Osteocyte (in vitro differentiated cells): ENCODE measurements around the gene GSTO1. TPM values are rescaled to one million over a fixed set of nuclear protein-coding genes. Genes with fewer than 3 reads are reported as not detected.

Experiments used
- DNase-seq: peaks from one replicate; pipeline ENCODE4 v3.0.0; 2021; ENCODE audit warnings: mixed read lengths; ENCODE audit not compliant: unreplicated experiment; ENCODE audit errors: extremely low spot score
- H3K27ac Mint-ChIP-seq: one replicate; pipeline ENCODE4 v1.8.0; 2021; ENCODE audit warnings: mild to moderate bottlenecking, mixed read lengths; ENCODE audit not compliant: unreplicated experiment
- H3K27me3 Mint-ChIP-seq: one replicate; pipeline ENCODE4 v1.8.0; 2021; ENCODE audit warnings: mixed read lengths; ENCODE audit not compliant: unreplicated experiment
- H3K36me3 Mint-ChIP-seq: one replicate; pipeline ENCODE4 v1.8.0; 2021; ENCODE audit warnings: mixed read lengths; ENCODE audit not compliant: unreplicated experiment
- H3K4me1 Mint-ChIP-seq: one replicate; pipeline ENCODE4 v1.8.0; 2021; ENCODE audit warnings: mixed read lengths; ENCODE audit not compliant: unreplicated experiment
- H3K4me3 Mint-ChIP-seq: one replicate; pipeline ENCODE4 v1.8.0; 2021; ENCODE audit warnings: mild to moderate bottlenecking, moderate library complexity, mixed read lengths; ENCODE audit not compliant: unreplicated experiment
- H3K9me3 Mint-ChIP-seq: one replicate; pipeline ENCODE4 v1.8.0; 2021; ENCODE audit warnings: mixed read lengths; ENCODE audit not compliant: unreplicated experiment
- long read RNA-seq: library from polyadenylated mRNA; unstranded; transcript quantifications from one replicate; pipeline ENCODE4 v2.0.0, GENCODE V29; 2021
- total RNA-seq: library from RNA; stranded (reverse); gene quantifications from 2 replicates; pipeline ENCODE4 v1.2.1, GENCODE V29; 2021
- TF ChIP-seq, protein P1 (sequence below): fragments of 200-600 bp; sonication (generic); IDR thresholded peaks from 2 replicates; pipeline ENCODE4 v1.5.0; 2021; ENCODE audit warnings: antibody characterized with exemption, mild to moderate bottlenecking, moderate library complexity

GSTO1 gene
- 71.8 and 77.4 TPM in 2 replicates for total RNA-seq
- long read RNA-seq, transcript GSTO1-202 (6 exons, 972 nt): major isoform, 73 of 77 reads
- long read RNA-seq, partial matches to known transcripts: 3 of 77 reads
- long read RNA-seq, other reads (novel, unspliced or antisense): 1 of 77 reads

DNA sequence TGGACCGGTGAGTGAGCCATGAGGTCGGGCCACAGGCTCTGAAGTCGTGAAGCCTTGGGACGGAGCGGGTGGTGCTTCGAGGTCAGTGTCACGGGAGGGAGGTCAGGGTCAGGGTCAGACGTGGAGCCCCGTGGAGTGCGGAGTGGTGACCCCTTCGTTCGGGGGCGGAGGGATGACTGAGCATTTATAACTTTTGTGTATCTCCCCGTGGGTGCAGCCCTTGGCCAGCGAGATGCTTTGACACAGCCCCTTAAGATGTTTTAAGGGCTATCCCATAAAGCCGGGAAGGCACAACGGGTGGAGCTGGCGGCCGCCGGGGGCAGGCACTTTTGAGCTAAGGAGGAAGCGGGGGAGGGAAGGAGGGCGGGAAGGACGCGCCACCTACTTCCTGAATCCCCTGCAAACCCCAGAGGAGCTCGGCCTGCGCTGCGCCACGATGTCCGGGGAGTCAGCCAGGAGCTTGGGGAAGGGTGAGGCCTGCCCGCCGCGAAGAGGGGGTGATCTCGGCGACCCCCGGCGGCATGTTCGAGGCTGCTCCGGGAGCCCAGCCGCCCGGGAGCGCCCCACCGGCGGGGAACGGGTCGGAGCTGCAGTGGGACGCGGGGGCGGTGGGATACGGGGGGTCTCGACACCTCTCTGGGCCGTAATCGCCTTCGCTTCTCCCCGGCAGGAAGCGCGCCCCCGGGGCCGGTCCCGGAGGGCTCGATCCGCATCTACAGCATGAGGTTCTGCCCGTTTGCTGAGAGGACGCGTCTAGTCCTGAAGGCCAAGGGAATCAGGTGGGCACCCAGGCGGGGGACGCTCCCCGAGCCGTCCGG, at the start of gene GSTO1:
Gene GSTO1, plus strand, starts transcription at position 400 of the 818 bp plus-strand sequence. Its CDS starts 37 bp downstream, at position 437.
- Mint-ChIP-seq H3K4me1 (peaks cover 36% of the 10 kb centered on the region), H3K4me3 (peak within 1 kb of the TSS; percentile 94), H3K9me3 (no peaks in the 10 kb centered on the region), H3K36me3 (peaks cover 16% of the 10 kb centered on the region), H3K27ac (peak within 1 kb of the TSS; percentile 97), H3K27me3 (peaks cover 14% of the 10 kb centered on the region)
- TF ChIP-seq, protein P1, sequence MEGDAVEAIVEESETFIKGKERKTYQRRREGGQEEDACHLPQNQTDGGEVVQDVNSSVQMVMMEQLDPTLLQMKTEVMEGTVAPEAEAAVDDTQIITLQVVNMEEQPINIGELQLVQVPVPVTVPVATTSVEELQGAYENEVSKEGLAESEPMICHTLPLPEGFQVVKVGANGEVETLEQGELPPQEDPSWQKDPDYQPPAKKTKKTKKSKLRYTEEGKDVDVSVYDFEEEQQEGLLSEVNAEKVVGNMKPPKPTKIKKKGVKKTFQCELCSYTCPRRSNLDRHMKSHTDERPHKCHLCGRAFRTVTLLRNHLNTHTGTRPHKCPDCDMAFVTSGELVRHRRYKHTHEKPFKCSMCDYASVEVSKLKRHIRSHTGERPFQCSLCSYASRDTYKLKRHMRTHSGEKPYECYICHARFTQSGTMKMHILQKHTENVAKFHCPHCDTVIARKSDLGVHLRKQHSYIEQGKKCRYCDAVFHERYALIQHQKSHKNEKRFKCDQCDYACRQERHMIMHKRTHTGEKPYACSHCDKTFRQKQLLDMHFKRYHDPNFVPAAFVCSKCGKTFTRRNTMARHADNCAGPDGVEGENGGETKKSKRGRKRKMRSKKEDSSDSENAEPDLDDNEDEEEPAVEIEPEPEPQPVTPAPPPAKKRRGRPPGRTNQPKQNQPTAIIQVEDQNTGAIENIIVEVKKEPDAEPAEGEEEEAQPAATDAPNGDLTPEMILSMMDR: no peak
- no peak for DNase-seq

DNA sequence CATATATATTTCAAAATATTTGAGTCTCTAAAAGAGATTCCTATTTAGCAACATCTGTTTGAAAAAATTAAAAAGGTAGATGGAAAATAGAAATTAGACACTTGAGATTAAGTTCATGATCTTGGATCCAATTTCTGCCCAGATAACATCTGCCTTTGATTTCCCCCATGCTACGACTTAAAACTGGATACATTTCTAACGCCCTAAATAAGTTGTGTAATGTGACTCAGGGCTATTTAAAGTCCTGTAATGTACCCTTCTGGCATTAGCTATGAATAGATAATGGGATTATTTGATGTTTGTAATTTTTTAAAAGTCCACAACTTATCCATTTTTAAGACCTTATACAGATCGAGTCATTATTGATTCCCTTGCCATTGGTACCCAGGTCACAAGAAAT, 46.0 kb upstream of the GSTO1 start:
- Mint-ChIP-seq H3K27me3 (peaks cover 71% of the 10 kb centered on the region), H3K36me3 (no peaks in the 10 kb centered on the region), H3K4me1 (no peaks in the 10 kb centered on the region), H3K9me3 (no peaks in the 10 kb centered on the region), H3K27ac (no peak overlapping the region), H3K4me3 (no peak overlapping the region)
- no peak for DNase-seq
- TF ChIP-seq, protein P1: no peak

DNA sequence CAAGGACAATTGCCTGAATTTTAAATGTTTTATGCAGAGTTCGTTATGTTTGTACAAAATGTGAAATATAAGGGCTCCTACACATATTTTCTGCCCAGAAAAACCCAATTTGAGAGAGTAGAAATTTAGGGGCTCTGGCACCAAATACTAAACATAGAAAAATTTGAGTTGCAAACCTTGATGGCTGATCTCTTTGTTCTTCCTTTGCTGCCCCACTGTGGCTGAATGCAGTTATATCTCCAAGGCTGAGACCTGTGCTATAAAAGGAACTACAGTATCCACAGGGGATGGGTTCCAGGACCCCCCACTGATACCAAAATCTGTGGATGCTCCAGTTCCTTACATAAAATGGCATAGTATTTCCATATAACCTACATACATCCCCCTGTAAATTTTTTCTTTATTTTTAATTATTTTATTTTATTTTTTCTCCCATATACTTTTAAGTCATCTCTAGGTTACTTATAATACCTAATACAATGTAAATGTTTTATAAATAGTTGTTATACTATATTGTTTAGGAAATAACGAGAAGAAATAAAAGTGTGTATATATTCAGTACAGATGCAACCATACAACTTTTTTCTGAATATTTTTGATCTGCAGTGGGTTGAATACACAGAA, 45.0 kb upstream of the GSTO1 start:
- no peak overlapping the region for H3K27ac Mint-ChIP-seq
- no peaks in the 10 kb centered on the region for H3K9me3 Mint-ChIP-seq
- H3K4me3 Mint-ChIP-seq: no peak overlapping the region
- H3K36me3 Mint-ChIP-seq: no peaks in the 10 kb centered on the region
- TF ChIP-seq, protein P1: peak; percentile 73
- DNase-seq: no peak
- H3K27me3 Mint-ChIP-seq: peaks cover 69% of the 10 kb centered on the region
- no peaks in the 10 kb centered on the region for H3K4me1 Mint-ChIP-seq

DNA sequence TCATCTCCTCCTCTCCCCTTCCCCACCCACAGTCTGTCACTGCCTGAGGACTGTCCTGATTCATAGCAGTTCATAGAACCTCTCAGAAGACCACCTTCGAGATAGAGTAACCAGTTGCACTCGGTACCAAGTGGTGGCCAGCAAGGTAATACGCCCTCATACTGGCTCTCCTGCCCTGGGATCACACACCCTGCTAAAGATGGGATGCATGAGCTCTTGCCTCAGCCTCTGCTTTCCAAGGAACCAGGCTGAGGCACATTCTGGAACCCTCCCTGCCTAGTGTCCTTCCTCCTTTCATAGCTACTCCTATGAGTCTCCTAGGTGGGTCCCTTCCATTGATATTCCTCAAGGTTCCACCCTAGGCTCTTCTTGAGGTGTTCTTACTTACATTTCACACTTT, 38.1 kb upstream of the GSTO1 start:
- no peak overlapping the region for H3K4me3 Mint-ChIP-seq
- peaks cover 44% of the 10 kb centered on the region for H3K27me3 Mint-ChIP-seq
- H3K9me3 Mint-ChIP-seq: no peaks in the 10 kb centered on the region
- TF ChIP-seq, protein P1: no peak
- no peak for DNase-seq
- no peaks in the 10 kb centered on the region for H3K36me3 Mint-ChIP-seq
- H3K27ac Mint-ChIP-seq: no peak overlapping the region
- no peaks in the 10 kb centered on the region for H3K4me1 Mint-ChIP-seq

DNA sequence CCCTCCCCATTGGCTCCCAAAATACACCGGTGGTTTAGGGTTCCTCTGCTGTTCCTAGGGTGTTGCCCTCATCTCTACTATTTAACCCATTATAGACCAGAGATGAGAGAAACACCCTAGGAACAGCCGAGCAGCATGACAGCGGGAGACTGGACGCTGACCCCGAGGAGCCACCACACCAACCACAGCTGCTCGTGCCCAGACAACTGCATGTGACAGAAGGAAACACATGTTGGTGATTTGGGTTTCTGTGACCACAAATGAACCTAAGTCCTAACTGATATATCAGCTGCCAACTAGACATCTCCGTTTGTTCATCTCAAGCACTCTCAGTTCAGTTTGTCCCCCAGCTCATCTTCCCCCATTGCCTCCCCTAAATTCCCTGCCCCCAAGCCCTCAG, 35.9 kb upstream of the GSTO1 start:
- Mint-ChIP-seq H3K9me3 (no peaks in the 10 kb centered on the region), H3K4me3 (no peak overlapping the region), H3K4me1 (no peaks in the 10 kb centered on the region), H3K27me3 (peaks cover 39% of the 10 kb centered on the region), H3K36me3 (no peaks in the 10 kb centered on the region), H3K27ac (no peak overlapping the region)
- TF ChIP-seq, protein P1: no peak
- DNase-seq: no peak
